Measurements from ENCODE around the gene EFCAB8.
"Not testable (repeated sequence)": the region's sequence is repeated elsewhere in the genome, so short reads cannot be mapped to it uniquely, and the experiment has no call there.

Gene EFCAB8

DNA sequence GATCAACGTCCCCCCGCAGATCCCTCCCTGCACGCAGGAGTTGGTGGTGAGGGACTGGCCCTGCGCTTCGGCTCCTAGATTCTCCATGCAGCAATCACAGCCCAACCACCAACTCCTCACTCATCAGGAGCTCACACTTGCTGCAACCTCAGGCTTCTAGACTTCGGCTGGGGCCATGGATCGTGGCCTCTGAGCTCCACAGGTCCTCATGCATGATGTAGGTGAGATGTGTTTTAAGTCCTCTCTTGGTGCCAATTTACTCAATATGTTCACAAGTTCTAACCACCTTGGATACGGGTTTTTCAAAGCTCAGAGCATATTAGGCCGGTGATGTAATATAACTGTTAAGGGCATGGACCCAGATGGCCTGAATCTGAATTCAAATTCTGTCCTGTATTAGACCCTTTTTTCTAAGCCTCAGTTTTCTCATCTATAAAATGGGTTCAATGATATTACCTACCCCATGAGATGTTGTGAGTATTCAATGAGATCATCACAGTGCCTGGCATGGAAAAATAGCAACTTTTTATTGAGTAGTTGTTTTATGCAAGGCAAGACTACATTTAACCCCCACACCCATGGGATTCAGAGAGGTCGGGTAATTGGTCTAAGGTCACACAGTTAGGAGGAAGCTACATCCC is 114.5 kb downstream of the EFCAB8 start:
- TF ChIP-seq ESRRG (CRISPR knock-in tag; IDR thresholded peaks at IDR 0.05) (no peak), PPARA (CRISPR knock-in tag; IDR thresholded peaks at IDR 0.05; ENCODE audit: borderline replicate concordance) (no peak), ZFP30 (CRISPR knock-in tag; IDR thresholded peaks at IDR 0.05) (no peak), TOX (CRISPR knock-in tag; IDR thresholded peaks at IDR 0.05; ENCODE audit: borderline replicate concordance) (no peak), GLIS3 (CRISPR knock-in tag; IDR thresholded peaks at IDR 0.05) (no peak), ZFP3 (CRISPR knock-in tag; IDR thresholded peaks at IDR 0.05) (no peak), ZC3H10 (CRISPR knock-in tag; IDR thresholded peaks at IDR 0.05) (no peak), ZNF70 (CRISPR knock-in tag; IDR thresholded peaks at IDR 0.05) (no peak), PATZ1 (CRISPR knock-in tag; IDR thresholded peaks at IDR 0.05; ENCODE audit: borderline replicate concordance) (no peak), ARNTL (CRISPR knock-in tag; IDR thresholded peaks at IDR 0.05; ENCODE audit: borderline replicate concordance, low read depth) (no peak), ZNF565 (CRISPR knock-in tag; conservative IDR thresholded peaks at IDR 0.05; ENCODE audit: low read depth) (no peak), BACH2 (CRISPR knock-in tag; IDR thresholded peaks at IDR 0.05; ENCODE audit: borderline replicate concordance) (no peak), CSDC2 (CRISPR knock-in tag; IDR thresholded peaks at IDR 0.05) (no peak), OSR1 (CRISPR knock-in tag; IDR thresholded peaks at IDR 0.05) (no peak), TCF4 (CRISPR knock-in tag; IDR thresholded peaks at IDR 0.05; ENCODE audit: borderline replicate concordance) (no peak)
- TF ChIP-seq, protein P1, sequence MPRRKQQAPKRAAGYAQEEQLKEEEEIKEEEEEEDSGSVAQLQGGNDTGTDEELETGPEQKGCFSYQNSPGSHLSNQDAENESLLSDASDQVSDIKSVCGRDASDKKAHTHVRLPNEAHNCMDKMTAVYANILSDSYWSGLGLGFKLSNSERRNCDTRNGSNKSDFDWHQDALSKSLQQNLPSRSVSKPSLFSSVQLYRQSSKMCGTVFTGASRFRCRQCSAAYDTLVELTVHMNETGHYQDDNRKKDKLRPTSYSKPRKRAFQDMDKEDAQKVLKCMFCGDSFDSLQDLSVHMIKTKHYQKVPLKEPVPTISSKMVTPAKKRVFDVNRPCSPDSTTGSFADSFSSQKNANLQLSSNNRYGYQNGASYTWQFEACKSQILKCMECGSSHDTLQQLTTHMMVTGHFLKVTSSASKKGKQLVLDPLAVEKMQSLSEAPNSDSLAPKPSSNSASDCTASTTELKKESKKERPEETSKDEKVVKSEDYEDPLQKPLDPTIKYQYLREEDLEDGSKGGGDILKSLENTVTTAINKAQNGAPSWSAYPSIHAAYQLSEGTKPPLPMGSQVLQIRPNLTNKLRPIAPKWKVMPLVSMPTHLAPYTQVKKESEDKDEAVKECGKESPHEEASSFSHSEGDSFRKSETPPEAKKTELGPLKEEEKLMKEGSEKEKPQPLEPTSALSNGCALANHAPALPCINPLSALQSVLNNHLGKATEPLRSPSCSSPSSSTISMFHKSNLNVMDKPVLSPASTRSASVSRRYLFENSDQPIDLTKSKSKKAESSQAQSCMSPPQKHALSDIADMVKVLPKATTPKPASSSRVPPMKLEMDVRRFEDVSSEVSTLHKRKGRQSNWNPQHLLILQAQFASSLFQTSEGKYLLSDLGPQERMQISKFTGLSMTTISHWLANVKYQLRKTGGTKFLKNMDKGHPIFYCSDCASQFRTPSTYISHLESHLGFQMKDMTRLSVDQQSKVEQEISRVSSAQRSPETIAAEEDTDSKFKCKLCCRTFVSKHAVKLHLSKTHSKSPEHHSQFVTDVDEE (CRISPR knock-in tag; IDR thresholded peaks at IDR 0.05), result no peak
- TF ChIP-seq, protein P2, sequence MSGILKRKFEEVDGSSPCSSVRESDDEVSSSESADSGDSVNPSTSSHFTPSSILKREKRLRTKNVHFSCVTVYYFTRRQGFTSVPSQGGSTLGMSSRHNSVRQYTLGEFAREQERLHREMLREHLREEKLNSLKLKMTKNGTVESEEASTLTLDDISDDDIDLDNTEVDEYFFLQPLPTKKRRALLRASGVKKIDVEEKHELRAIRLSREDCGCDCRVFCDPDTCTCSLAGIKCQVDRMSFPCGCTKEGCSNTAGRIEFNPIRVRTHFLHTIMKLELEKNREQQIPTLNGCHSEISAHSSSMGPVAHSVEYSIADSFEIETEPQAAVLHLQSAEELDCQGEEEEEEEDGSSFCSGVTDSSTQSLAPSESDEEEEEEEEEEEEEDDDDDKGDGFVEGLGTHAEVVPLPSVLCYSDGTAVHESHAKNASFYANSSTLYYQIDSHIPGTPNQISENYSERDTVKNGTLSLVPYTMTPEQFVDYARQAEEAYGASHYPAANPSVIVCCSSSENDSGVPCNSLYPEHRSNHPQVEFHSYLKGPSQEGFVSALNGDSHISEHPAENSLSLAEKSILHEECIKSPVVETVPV (CRISPR knock-in tag; IDR thresholded peaks at IDR 0.05), result no peak
- no peak for ATAC-seq

- ATAC-seq, result not testable (repeated sequence)
Measured at GRCh38 chr20:32974204-32975064, 115.7 kb downstream of the EFCAB8 start.

DNA sequence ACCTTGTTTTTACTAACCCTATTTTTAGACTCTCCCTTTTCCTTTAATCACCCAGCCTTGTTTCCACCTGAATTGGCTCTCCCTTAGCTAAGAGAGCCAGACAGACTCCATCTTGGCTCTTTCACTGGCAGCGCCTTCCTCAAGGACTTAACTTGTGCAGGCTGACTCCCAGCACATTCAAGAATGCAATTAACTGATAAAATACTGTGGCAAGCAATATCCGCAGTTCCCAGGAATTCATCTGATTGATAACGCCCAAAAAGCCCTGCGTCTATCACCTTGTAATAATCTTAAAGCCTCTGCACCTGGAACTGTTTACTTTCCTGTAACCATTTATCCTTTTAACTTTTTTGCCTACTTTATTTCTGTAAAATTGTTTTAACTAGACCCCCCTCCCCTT is 116.4 kb downstream of the EFCAB8 start:
- ATAC-seq, result not testable (repeated sequence)

DNA sequence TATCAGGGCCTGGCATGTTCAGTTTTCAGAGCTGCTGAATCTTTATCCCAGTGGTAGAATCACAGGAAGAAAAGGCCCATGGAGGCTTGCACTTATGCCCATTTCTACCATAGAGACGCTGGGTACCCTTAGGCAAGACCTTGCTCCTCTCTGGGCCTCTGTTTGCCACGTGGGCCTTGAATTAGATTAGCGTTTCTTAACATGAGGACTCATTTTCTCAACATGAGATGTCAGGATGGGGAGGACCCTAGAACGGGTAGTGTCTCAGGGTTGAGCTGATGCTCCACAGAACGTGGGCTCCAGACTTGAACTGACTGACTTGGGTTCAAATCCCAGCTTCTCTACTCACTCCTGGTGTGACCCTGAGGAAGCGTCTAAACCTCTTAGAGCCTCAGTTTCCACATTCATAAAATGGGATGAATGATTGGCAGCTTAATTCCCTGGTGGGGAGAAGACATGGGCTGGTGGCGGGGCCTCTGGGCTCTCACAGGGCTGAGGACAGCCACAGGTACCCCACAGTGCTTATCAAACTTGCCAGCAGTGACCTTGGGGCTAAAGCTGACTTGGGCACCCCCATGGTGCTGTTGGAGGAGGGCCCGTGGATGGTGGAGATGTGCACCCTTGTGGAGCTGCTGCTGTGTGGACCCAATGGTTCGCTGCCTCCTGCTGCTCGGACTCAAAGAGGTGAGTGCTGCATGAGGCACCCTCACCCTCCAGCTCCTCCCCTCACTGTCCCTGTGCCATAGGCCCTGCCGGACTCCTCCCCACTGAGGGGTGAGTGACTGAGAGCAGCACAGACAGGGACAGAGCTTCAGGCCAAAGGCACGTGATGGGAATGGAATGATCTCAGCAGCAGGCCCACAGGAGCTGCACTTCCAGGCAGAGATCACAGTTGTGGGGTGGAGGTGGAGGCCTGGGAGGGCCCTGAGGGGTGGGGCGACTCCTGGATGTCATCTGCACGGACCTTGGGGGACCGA is 117.3 kb downstream of the EFCAB8 start:
- peak; percentile 40; the same call in 1 of the 3 replicates for ATAC-seq
- TF ChIP-seq ZNF8 (CRISPR knock-in tag; IDR thresholded peaks at IDR 0.05) (no peak), ZC3H10 (CRISPR knock-in tag; IDR thresholded peaks at IDR 0.05) (no peak), PPARA (CRISPR knock-in tag; IDR thresholded peaks at IDR 0.05; ENCODE audit: borderline replicate concordance) (no peak), TCF4 (CRISPR knock-in tag; IDR thresholded peaks at IDR 0.05; ENCODE audit: borderline replicate concordance) (no peak), BACH2 (CRISPR knock-in tag; IDR thresholded peaks at IDR 0.05; ENCODE audit: borderline replicate concordance) (no peak), PATZ1 (CRISPR knock-in tag; IDR thresholded peaks at IDR 0.05; ENCODE audit: borderline replicate concordance) (no peak)
- TF ChIP-seq, protein P3, sequence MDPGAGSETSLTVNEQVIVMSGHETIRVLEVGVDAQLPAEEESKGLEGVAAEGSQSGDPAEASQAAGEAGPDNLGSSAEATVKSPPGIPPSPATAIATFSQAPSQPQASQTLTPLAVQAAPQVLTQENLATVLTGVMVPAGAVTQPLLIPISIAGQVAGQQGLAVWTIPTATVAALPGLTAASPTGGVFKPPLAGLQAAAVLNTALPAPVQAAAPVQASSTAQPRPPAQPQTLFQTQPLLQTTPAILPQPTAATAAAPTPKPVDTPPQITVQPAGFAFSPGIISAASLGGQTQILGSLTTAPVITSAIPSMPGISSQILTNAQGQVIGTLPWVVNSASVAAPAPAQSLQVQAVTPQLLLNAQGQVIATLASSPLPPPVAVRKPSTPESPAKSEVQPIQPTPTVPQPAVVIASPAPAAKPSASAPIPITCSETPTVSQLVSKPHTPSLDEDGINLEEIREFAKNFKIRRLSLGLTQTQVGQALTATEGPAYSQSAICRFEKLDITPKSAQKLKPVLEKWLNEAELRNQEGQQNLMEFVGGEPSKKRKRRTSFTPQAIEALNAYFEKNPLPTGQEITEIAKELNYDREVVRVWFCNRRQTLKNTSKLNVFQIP (CRISPR knock-in tag; IDR thresholded peaks at IDR 0.05; ENCODE audit: borderline replicate concordance, low read depth), result no peak

Measured in SK-N-SH treated with all-trans-retinoic acid at 6 μM for 48 hours (cell line).